Endothelial cell of umbilical vein (primary cell): Measurements from ENCODE around the gene CRTC1. TPM values are rescaled to one million over a fixed set of nuclear protein-coding genes. Genes with fewer than 3 reads are reported as not detected.

Experiments
- BruUV-seq: library from RNA; stranded (reverse); fragments of 400-500 nt; replicated peaks from 2 replicates; lab custom pipeline; 2021; lab: Mats Ljungman, UMichigan
- CTCF ChIA-PET: fragments of 300-600, 350-600 bp; sonication (Branson Sonifier 250); formaldehyde crosslinking; loops from one replicate; lab custom pipeline; 2021; ENCODE audit warnings: antibody characterized with exemption, inconsistent platforms; lab: Charles Lee
- POLR2A ChIA-PET: fragments of 300-600, 350-600 bp; sonication (Branson Sonifier 250); formaldehyde crosslinking; loops from one replicate; lab custom pipeline; 2021; ENCODE audit warnings: antibody characterized with exemption, inconsistent platforms; lab: Charles Lee
- DNase-seq: peaks from one replicate; pipeline ENCODE4 v3.0.0-alpha.2; 2011; ENCODE audit warnings: low read depth, low spot score
- FAIRE-seq: peaks from 2 replicates; lab custom pipeline; 2011; peaks lifted over from hg19 to GRCh38; lab: Jason Lieb, UNC
- H2AFZ ChIP-seq: 2 replicates; pipeline ENCODE4 v1.6.0; 2012; ENCODE audit warnings: low read depth, low read length, control low read depth, inconsistent platforms
- H3K27ac ChIP-seq: 2 replicates; pipeline ENCODE4 v1.5.1; 2011; ENCODE audit warnings: low read depth, mild to moderate bottlenecking, control low read depth, low read length, moderate library complexity; ENCODE audit not compliant: insufficient read depth
- H3K27me3 ChIP-seq, 2 experiments: 2 replicates each; pipeline versions ENCODE4 v1.6.0 to v1.6.1; 2011; ENCODE audit warnings: low read length in 2 of 2, mixed read lengths in 1 of 2; ENCODE audit not compliant: control insufficient read depth in 2 of 2, insufficient read depth in 2 of 2
- H3K36me3 ChIP-seq, 2 experiments: 2 replicates in 1 of 2; 3 replicates in 1 of 2; pipeline ENCODE4 v1.5.1; 2011; ENCODE audit warnings: low read length in 2 of 2, mild to moderate bottlenecking in 1 of 2, moderate library complexity in 1 of 2; ENCODE audit not compliant: control insufficient read depth in 2 of 2, insufficient read depth in 2 of 2; ENCODE audit errors: extremely low read depth in 1 of 2
- H3K4me1 ChIP-seq: 3 replicates; pipeline ENCODE4 v1.5.1; 2011; ENCODE audit warnings: mild to moderate bottlenecking, low read length; ENCODE audit not compliant: control insufficient read depth, insufficient read depth; ENCODE audit errors: extremely low read depth
- H3K4me2 ChIP-seq: 2 replicates; pipeline ENCODE4 v1.6.1; 2011; ENCODE audit warnings: low read length, control low read depth, mixed read lengths; ENCODE audit not compliant: insufficient read depth
- H3K4me3 ChIP-seq, 3 experiments: fragments of 200-600 bp in 1 of 3; sonication (generic), shearing (Covaris generic) in 1 of 3; replicated peaks in 1 of 3; 2 replicates each; pipeline ENCODE4 v1.5.1; 2011 to 2016; ENCODE audit warnings: control low read depth in 3 of 3, low read length in 3 of 3, mild to moderate bottlenecking in 2 of 3, inconsistent platforms in 1 of 3, low read depth in 1 of 3, moderate library complexity in 1 of 3; ENCODE audit not compliant: insufficient read depth in 1 of 3
- H3K79me2 ChIP-seq: 2 replicates; pipeline ENCODE4 v1.6.0; 2012; ENCODE audit warnings: low read length, inconsistent platforms; ENCODE audit not compliant: control insufficient read depth, insufficient read depth
- H3K9ac ChIP-seq: replicated peaks from 2 replicates; pipeline ENCODE3; 2011; ENCODE audit warnings: low read length, control low read depth; ENCODE audit not compliant: insufficient read depth; ENCODE audit errors: extremely low read depth
- H3K9me1 ChIP-seq: replicated peaks from 3 replicates; pipeline ENCODE4 v1.6.0; 2011; ENCODE audit warnings: mild to moderate bottlenecking, low read length; ENCODE audit not compliant: control insufficient read depth, insufficient read depth; ENCODE audit errors: extremely low read depth
- H3K9me3 ChIP-seq: replicated peaks from 2 replicates; pipeline ENCODE4 v1.5.1; 2012; ENCODE audit warnings: low read length, inconsistent platforms; ENCODE audit not compliant: control insufficient read depth, insufficient read depth
- H4K20me1 ChIP-seq: replicated peaks from 2 replicates; pipeline ENCODE3; 2011; ENCODE audit warnings: mild to moderate bottlenecking, low read length; ENCODE audit not compliant: control insufficient read depth, insufficient read depth; ENCODE audit errors: extremely low read depth
- EZH2 ChIP-seq: IDR thresholded peaks from 2 replicates; pipeline ENCODE4 v1.6.1; 2012; ENCODE audit warnings: borderline replicate concordance, low read depth, mild to moderate bottlenecking, moderate library complexity, low read length, inconsistent platforms; ENCODE audit not compliant: severe bottlenecking
- FOS ChIP-seq: IDR thresholded peaks from 2 replicates; pipeline ENCODE4 v1.6.1; 2011; ENCODE audit warnings: mild to moderate bottlenecking, low read length, moderate library complexity, borderline replicate concordance; ENCODE audit not compliant: insufficient read depth
- GATA2 ChIP-seq: IDR thresholded peaks from 2 replicates; pipeline ENCODE4 v1.7.0; 2011; ENCODE audit warnings: low read depth, mild to moderate bottlenecking, moderate library complexity, mixed read lengths, low read length; ENCODE audit not compliant: insufficient read length, insufficient read depth
- JUN ChIP-seq: IDR thresholded peaks from 2 replicates; pipeline ENCODE4 v1.6.1; 2011; ENCODE audit warnings: borderline replicate concordance, low read depth; ENCODE audit not compliant: insufficient read length, insufficient read depth
- MYC ChIP-seq: IDR thresholded peaks from one replicate; pipeline ENCODE4 v1.6.1; 2011; ENCODE audit warnings: mild to moderate bottlenecking, low read depth, low read length
- POLR2A ChIP-seq: IDR thresholded peaks from 2 replicates; pipeline ENCODE4 v1.6.1; 2012; ENCODE audit warnings: low read depth, mild to moderate bottlenecking, control low read depth, low read length
- POLR2AphosphoS5 ChIP-seq: IDR thresholded peaks from 2 replicates; pipeline ENCODE4 v1.6.1; 2012; ENCODE audit warnings: low read depth, mild to moderate bottlenecking, control low read depth, low read length, moderate library complexity; ENCODE audit not compliant: insufficient read depth
- dilution Hi-C: fragments of 300-500 bp; cut with MboI; formaldehyde crosslinking; loops from one replicate; pipeline ENCODE4 v1.15.0; 2019; ENCODE audit warnings: low sequenced_read_pairs; ENCODE audit not compliant: extremely low pct_ligation_motif_present
- intact Hi-C: fragments of 100-400 bp; cut with micrococcal nuclease; formaldehyde crosslinking; loops from one replicate; pipeline ENCODE4 v1.10.0; 2022
- polyA plus RNA-seq, 4 experiments: library from polyadenylated mRNA; depleted of rRNA in 3 of 4; stranded (reverse) in 3 of 4; unstranded in 1 of 4; fragments of >200 nt; gene quantifications; 2 replicates each; pipeline versions ENCODE4 v1.2.1 to v1.2.3, GENCODE V29; 2011 to 2012; ENCODE audit warnings: missing spikeins in 1 of 4
- total RNA-seq: library from RNA; stranded (reverse); gene quantifications from 2 replicates; pipeline ENCODE4 v1.2.3, GENCODE V29; 2021
- TF ChIP-seq, protein P1 (sequence below), 2 donors: IDR thresholded peaks; 1 replicate in 1 of 2; 2 replicates in 1 of 2; pipeline ENCODE4 v1.5.1; 2011; ENCODE audit warnings: low read length in 2 of 2, mild to moderate bottlenecking in 2 of 2, moderate library complexity in 2 of 2, control low read depth in 1 of 2, inconsistent platforms in 1 of 2, low read depth in 1 of 2; ENCODE audit not compliant: insufficient read depth in 1 of 2; ENCODE audit errors: extremely low read depth in 1 of 2
- TF ChIP-seq, protein P2 (sequence below): IDR thresholded peaks from 2 replicates; pipeline ENCODE4 v1.6.1; 2011; ENCODE audit not compliant: insufficient read depth, insufficient read length

Gene CRTC1
- total and polyA plus RNA-seq, 2 donors (not counting 3 experiments of a cell fraction or from before 2014, with no cell fraction given), result 4.2 to 11.4 TPM

DNA sequence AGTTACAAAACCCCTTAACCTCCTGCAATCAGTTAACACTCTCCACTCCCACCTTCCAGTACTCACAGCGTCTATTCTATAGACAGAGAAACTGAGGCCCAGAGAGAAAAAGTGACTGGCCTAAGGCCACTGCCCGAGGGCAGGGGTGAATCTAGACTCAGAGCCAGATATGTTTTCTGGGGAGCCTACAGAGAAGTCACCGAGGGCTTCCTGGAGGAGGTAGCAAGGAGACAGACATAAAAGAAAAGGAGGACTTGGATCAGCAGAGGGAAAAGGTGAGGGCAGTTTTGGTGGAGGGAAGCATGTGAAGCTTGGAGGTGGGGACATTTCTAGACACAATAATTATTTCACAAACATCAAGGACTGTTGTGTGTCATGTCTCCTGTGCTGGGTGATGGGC lies 109.2 kb downstream of the CRTC1 start:
- FAIRE-seq, result no peak
- no peaks in the 10 kb centered on the region for H3K9me1 ChIP-seq
- no peak overlapping the region for H3K4me2 ChIP-seq
- POLR2A ChIA-PET, result no interaction called here
- no peak overlapping the region for H3K27ac ChIP-seq
- no peaks in the 10 kb centered on the region for H3K79me2 ChIP-seq
- H3K4me1 ChIP-seq, result no peaks in the 10 kb centered on the region
- no peaks in the 10 kb centered on the region for H3K36me3 ChIP-seq
- dilution Hi-C loops, result no loop called here
- intact Hi-C loops, result no loop called here
- H3K9me3 ChIP-seq, result no peaks in the 10 kb centered on the region
- peaks cover 37 to 52% of the 10 kb centered on the region in 2 experiments for H3K27me3 ChIP-seq
- no peak overlapping the region for H3K9ac ChIP-seq
- no peak for DNase-seq
- H4K20me1 ChIP-seq, result no peaks in the 10 kb centered on the region
- H3K4me3 ChIP-seq, result no peak overlapping the region
- CTCF ChIA-PET, result interaction anchor here (0.7 kb wide), 1 partner anchor 331 kb away, joined by 3 read pairs; no protein-coding TSS in a partner anchor
- no peak for TF ChIP-seq MYC
- TF ChIP-seq FOS, result no peak
- TF ChIP-seq GATA2, result no peak
- no peak for TF ChIP-seq JUN
- TF ChIP-seq, protein P1, sequence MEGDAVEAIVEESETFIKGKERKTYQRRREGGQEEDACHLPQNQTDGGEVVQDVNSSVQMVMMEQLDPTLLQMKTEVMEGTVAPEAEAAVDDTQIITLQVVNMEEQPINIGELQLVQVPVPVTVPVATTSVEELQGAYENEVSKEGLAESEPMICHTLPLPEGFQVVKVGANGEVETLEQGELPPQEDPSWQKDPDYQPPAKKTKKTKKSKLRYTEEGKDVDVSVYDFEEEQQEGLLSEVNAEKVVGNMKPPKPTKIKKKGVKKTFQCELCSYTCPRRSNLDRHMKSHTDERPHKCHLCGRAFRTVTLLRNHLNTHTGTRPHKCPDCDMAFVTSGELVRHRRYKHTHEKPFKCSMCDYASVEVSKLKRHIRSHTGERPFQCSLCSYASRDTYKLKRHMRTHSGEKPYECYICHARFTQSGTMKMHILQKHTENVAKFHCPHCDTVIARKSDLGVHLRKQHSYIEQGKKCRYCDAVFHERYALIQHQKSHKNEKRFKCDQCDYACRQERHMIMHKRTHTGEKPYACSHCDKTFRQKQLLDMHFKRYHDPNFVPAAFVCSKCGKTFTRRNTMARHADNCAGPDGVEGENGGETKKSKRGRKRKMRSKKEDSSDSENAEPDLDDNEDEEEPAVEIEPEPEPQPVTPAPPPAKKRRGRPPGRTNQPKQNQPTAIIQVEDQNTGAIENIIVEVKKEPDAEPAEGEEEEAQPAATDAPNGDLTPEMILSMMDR (IDR thresholded peaks at IDR 0.05; ENCODE audit: extremely low read depth in 1 of 2, insufficient read depth in 1 of 2, low read depth in 1 of 2, low read length in 2 of 2), result no peak
- TF ChIP-seq POLR2AphosphoS5, result no peak
- no peak for TF ChIP-seq EZH2
- TF ChIP-seq, protein P2, sequence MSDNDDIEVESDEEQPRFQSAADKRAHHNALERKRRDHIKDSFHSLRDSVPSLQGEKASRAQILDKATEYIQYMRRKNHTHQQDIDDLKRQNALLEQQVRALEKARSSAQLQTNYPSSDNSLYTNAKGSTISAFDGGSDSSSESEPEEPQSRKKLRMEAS, result no peak
- no peak for TF ChIP-seq POLR2A
- no peak overlapping the region for H2AFZ ChIP-seq
- BruUV-seq, result no TSS peak
